Hepatocyte (in vitro differentiated cells): Measurements from ENCODE around the gene HEXD.

ENCODE experiments used
- CTCF ChIP-seq: fragments of 200-600 bp; sonication (generic); IDR thresholded peaks from 2 replicates; pipeline ENCODE4 v1.5.1; 2016; ENCODE audit warnings: antibody characterized with exemption, mild to moderate bottlenecking; ENCODE audit not compliant: poor library complexity
- EZH2 ChIP-seq: fragments of 200-600 bp; sonication (generic); IDR thresholded peaks from 2 replicates; pipeline ENCODE4 v1.6.1; 2016; ENCODE audit warnings: antibody characterized with exemption, mild to moderate bottlenecking, borderline replicate concordance
- EZH2phosphoT487 ChIP-seq: fragments of 200-600 bp; sonication (generic); IDR thresholded peaks from one replicate; pipeline ENCODE4 v1.6.1; 2018; ENCODE audit warnings: antibody characterized with exemption, mild to moderate bottlenecking, low read depth, moderate library complexity; ENCODE audit not compliant: unreplicated experiment, severe bottlenecking

GRCh38 chr17:82479602-82480001 is 61.5 kb downstream of the HEXD start:
- TF ChIP-seq CTCF (no peak), EZH2 (no peak), EZH2phosphoT487 (no peak)
